COLO668 (cell line): ENCODE results near the gene TMCC3.
A peak's percentile ranks its signal among the peaks of the same experiment; 100 is the strongest.

Source experiments
- DNase-seq: peaks from one replicate; lab custom pipeline; 2025; ENCODE audit not compliant: unreplicated experiment; lab: John Stamatoyannopoulos, UW

TMCC3 gene

GRCh38 chr12:94673496-94673895 is 23.1 kb upstream of the TMCC3 start:
- no peak for DNase-seq

- DNase-seq: no peak
These were observed 21.6 kb upstream of the TMCC3 start for GRCh38 chr12:94671917-94672316.

GRCh38 chr12:94670898-94671297 is 20.5 kb upstream of the TMCC3 start:
- DNase-seq: no peak

GRCh38 chr12:94670075-94670474 is 19.7 kb upstream of the TMCC3 start:
- no peak for DNase-seq

- DNase-seq: no peak
These were observed 16.7 kb upstream of the TMCC3 start for GRCh38 chr12:94667031-94667540.

GRCh38 chr12:94666158-94666557 is 15.8 kb upstream of the TMCC3 start:
- DNase-seq: no peak

- no peak for DNase-seq
These were observed 13.3 kb upstream of the TMCC3 start for GRCh38 chr12:94663702-94664101.

GRCh38 chr12:94663071-94663470 is 12.7 kb upstream of the TMCC3 start:
- no peak for DNase-seq

GRCh38 chr12:94660436-94660835 is 10.1 kb upstream of the TMCC3 start:
- DNase-seq: no peak

- DNase-seq: no peak
These were observed 9.1 kb upstream of the TMCC3 start for GRCh38 chr12:94659346-94659930.

- DNase-seq: no peak
These were observed 8.6 kb upstream of the TMCC3 start for GRCh38 chr12:94658931-94659330.

GRCh38 chr12:94656556-94656955 is 6.2 kb upstream of the TMCC3 start:
- DNase-seq: no peak

GRCh38 chr12:94649349-94650142 is 811 bp downstream of the TMCC3 start:
- peak; percentile 65 for DNase-seq

- DNase-seq: no peak
These were observed 1.8 kb downstream of the TMCC3 start for GRCh38 chr12:94648578-94648977.

GRCh38 chr12:94644141-94644979 is 6.0 kb downstream of the TMCC3 start:
- DNase-seq: peak; percentile 15

- DNase-seq: no peak
These were observed 6.8 kb downstream of the TMCC3 start for GRCh38 chr12:94643606-94644005.

GRCh38 chr12:94641283-94641682 is 9.1 kb downstream of the TMCC3 start:
- DNase-seq: no peak

- DNase-seq: no peak
These were observed 10.0 kb downstream of the TMCC3 start for GRCh38 chr12:94640134-94640928.

- DNase-seq: no peak
These were observed 11.8 kb downstream of the TMCC3 start for GRCh38 chr12:94638521-94638920.

- no peak for DNase-seq
These were observed 12.8 kb downstream of the TMCC3 start for GRCh38 chr12:94637390-94638113.
